Measurements from ENCODE around the gene NF1.
"Not testable (repeated sequence)": the region's sequence is repeated elsewhere in the genome, so short reads cannot be mapped to it uniquely, and the experiment has no call there.

The NF1 gene

DNA sequence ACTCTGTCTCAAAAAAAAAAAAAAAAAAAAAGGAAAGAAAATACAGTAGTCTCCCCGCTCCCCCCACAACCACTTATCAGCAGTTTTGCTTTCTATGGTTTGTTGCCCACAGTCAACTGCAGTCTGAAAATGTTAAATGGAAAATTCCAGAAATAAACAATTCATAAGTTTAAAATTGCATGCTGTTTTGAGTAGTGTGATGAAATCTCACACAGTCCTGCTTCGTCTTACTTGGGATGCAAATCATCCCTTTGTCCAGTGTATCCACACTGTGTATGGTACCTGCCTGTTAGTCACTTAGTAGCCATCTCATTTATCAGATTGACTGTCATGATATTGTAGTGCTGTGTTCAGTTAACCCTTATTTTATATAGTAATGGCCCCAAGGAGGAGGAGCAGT lies 41.5 kb downstream of the NF1 start:
- DNase-seq = no peak

DNA sequence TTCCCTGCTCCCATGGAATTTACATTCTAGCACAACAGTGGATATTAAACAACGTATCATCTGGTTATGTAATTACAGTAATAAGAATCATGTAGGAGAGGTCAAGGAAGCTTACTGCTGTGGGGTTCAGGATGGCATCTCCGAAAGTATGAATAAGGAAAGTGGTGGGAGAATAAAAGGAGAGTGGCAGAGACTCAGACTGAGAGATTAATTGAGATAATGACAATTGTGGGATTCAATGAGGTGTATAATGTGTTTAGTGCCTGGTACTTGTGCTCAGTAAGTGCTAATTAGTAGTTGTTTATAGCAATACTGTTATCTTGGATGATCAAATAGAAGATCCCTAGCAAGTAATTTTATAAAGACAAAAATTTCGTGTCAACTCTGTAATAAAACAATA lies 45.3 kb downstream of the NF1 start:
- DNase-seq = no peak

DNA sequence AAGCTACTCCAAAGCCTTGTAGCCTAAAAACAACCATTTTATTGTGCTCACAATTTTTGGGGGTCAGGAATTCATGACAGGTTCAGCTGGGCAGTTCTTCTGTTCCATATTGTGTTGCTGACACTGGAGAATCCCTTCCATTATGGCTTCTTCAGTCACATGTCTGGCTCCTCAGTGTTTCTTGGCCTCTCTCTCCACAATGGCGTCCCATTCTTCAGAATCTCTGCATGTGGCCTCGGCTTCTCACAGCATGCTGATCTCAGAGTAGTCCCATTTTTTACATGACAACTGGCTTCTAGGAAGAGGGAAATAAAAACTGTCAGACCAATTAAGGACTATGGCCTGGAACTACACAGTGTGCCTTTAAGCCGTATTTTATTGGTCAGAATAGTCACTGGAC lies 49.7 kb downstream of the NF1 start:
- DNase-seq = no peak

DNA sequence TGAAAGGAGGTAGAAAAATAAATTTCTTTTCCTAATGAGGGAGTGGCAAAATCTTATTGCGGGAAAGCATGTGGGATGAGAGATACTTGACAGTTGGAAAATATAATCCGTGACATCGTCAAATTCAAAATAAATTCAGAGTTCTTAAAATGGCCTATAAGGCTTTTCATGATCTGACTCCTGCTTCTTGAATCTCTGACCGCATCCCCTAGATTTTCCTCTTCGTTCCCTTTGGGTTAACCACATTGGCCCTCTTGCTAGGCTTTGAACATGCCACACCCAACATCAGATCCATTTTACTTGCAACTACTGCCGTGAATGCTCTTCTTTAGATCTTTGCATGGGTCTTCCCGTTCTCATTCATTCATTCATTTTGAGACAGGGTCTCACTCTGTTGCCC lies 50.1 kb downstream of the NF1 start:
- no peak for DNase-seq

DNA sequence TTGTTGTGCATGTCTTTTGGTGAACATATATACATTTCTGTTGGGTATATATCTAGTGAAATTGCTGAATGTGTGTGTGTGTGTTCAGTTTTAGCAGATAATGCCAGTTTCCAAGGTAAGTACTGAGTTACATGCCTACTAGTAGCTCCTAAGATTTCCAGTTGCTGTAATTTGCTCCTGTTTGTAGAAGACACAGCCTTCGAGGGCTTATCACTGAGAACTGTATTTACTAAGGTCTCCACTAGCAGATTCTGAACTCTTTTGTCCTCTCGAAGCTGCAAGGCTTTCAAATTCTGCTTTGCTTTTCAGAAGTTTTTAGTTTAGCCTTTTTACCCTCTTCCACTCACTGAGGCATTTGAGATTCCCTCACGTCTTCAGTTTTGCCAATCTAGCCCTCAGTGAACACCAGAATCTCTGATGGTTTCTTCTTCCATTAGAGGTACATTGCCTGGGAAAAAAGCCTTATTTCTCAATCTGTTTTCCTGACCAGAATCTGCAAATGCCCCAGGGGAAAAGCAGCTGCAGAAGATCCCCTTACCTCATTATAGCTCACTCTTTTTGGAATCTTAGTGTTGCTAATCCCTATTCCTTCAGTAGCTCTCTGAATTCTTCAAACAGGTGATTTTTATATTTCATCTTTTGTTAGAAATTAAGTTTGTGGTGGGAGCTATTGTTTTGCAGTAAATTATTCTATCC lies 52.9 kb downstream of the NF1 start:
- no peak for DNase-seq

DNA sequence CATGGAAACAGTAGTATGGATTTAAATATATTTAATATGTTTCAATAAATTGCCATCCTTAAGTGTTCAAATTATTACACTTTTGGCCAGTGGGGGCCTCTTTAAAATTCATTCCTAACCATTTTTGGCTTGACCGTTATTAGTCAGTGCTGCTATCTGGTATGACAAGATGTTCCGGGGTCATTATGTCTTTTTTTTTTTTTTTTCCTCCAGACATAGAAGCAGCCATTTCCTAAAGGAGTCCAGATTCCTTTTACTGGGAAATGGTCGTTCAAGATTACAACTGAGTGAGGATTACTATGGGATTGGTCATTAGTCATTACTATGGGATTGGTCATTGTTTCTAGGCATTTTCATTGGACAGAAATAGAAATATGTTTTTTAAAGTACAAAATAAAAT lies 53.4 kb downstream of the NF1 start:
- no peak for DNase-seq

DNA sequence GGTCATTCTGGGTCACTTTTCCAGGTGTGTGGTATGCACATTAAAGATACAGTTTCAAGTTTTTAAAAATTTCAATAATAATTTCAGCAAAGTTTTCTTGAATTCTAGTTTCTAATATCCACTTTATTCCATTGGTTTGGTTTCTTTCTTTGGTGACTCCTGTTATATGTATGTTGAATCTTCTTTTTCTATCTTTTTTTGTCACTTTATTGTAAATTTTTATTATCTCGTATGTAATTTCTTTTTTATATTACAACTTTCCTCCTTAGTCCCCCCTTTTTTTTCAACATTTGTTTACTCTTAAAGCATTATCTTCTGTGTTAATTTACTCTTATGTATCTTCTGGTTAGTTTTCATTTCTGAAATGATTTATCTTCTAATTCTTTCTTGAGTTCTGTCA lies 57.5 kb downstream of the NF1 start:
- no peak for DNase-seq

DNA sequence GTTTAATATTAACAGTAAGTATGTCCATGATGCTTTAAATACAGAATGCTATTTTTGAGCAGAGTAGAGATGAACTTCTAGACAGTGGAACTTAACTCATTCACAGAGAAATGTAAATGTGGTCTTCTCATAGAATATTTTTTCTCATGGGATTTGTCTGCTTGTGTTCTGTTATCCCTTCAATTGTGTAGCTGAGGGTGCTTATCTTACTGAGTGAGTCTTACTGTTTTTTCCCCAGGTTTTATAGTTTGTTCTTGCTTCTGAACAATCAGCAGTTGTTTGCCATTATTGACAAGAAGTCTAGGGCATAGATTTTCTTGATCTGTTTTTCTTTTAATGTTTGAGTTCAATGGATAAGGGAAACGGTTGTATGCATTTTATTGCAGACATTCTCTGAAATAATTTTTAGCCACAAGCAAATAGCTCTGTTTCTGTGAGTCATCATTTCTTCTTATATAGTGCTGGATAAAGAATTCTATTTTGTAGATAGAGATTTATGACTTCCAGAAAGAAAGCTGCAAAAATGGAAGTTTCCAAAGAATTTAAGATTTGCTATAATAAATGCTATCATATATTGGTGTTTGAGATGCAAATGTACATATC lies 60.5 kb downstream of the NF1 start:
- DNase-seq = no peak

DNA sequence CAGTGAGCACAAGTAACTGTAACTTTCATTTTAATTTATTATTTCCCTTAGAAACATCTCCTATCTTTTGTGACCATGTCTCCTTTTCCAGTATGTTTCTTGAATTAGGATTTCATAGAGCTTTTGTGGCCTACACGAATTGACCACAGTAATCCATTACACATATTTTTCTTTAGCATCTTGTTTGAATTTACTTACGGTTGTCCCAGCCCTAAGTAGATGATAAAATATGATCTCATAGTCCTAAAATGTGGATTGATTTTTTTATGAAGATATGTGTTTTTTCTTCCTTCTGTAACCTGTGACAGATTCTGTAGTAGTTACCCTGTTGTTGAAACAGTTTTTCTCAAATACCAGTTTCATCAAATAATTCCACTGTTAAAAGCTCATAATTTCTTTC lies 61.5 kb downstream of the NF1 start:
- no peak for DNase-seq

DNA sequence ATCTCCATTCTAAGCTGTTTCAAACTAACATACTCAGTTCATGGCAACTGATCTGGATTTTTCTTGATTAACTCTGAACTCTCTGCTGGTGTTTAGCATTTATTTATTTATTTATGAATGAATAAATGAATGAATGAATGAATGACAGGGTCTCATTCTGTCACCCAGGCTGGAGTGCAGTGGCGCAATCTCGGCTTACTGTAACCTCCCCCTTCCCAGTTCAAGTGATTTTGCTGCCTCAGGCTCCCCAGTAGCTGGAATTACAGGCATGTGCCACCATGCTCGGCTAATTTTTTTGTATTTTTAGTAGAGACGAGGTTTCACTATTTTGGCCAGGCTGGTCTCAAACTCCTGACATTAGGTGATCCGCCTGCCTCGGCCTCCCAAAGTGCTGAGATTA lies 62.1 kb downstream of the NF1 start:
- DNase-seq = not testable (repeated sequence)

DNA sequence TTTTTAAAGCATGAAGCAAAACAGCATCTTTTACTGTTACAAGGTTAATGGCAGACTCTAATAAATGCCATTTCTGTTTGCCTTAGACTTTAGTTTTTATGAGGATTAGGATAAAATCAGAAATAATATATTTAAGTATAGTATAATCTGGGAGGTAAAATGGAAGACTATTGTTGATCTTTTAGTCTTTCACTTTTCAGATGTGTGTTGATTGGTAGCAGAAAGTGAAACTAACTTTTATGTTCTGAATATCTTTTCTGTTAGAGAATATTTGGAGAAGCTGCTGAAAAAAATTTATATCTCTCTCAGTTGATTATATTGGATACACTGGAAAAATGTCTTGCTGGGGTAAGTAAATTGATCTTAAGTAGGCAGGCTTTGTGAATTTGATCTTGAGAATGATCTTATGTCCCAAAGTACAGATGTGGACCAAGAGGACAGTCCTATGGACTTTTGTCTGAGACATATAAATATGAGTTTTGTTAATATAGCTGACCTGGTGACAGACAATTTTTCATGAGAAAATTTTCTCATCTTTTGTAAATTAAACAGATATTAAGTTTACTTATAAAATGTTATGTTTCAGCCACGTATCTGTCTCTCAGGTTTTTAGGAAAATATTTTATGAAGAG lies 64.1 kb downstream of the NF1 start:
- DNase-seq = no peak

DNA sequence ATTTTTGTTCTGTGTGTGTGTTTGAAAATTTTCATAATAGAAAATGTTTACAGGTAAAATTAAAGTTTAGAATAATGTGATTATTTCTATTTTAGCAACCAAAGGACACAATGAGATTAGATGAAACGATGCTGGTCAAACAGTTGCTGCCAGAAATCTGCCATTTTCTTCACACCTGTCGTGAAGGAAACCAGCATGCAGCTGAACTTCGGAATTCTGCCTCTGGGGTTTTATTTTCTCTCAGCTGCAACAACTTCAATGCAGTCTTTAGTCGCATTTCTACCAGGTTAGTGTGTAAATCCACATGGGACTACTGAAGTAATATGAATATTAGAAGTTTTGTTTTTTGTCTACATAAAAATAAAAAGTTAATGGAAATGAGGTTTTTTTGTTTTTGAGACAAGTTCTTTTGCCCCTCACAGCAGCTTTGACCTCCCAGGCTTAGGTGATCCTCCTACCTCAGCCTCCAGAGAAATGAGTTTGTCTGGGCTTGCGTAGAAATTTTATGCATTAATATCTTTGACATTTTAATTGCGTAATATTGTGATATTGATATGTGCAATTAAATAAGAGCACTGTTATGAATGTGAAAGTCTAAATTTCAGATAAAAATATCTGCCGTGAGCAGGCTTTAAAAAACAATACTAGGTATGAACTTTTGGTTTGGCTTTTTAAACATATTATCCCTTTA lies 68.5 kb downstream of the NF1 start:
- DNase-seq = no peak

DNA sequence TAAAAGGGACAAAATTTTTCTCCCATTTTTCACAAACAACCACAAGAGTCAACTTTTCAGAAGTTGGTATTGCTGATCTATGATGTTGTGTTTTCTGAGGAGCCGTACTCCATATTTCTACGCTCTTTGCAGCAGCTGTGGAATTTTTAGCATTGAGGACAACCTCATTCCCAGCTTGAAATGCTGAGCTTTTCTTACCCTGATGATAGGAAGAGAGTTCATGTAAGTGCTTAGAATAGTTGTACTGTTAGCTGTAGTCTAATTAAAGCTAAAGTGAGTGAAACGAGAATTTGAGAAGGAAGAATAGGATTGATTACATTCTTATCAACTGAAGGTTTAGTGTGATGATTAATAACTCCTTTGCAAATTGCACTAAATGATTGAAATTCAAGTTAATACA lies 72.3 kb downstream of the NF1 start:
- DNase-seq = no peak

DNA sequence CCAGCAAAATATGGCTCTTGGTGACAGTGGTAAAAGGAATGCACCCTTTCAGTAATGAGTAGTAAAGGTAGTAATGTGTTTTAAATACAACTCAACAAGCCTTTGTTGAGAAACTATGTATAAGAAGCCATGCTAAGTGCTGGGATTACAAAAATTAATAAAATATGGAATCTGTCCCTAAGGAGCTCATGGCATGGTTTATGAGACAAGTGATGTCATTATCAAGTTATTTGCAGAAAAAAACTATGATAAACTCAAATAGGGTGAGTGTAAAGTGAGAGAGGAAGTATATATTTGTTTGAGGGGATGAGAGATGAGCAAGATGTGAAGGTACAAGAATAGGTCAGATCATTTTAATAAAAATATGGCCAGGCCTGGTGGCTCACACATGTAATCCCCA lies 76.9 kb downstream of the NF1 start:
- no peak for DNase-seq

DNA sequence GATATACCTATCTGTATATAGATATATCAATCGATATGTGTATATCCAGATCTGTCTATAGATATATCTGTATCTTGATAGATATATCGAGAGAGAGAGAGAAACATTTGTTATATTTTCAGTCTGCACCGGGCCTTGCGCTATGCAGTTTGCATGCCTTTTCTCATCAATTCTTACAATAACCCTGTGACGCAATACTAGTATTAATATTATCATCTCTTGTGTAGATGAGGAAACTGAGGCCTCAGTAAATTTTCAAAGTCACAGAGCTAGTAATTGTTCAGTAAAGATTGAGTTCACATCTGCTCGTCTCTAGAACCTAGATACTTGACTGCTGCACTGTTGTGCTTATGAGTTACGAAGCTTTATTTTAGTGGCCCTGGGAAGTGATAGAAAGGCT lies 77.6 kb downstream of the NF1 start:
- DNase-seq = no peak

DNA sequence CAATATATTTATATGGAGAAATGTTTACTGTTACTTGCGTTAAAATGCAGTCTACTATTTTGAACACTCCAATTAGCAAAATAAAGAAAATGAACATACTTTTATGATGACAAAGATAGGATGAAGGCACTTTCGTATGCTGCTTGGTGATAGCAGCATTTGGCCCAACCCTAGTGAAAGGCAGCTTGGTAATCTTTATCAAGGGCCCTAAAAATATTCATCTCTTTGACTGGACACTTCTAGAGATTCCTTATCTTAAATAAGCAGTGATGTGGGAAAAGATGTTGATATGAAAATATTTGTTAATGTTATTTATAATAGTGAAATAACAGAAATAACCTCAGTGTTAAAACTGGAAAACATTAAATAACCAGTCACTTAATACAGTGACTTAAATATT lies 79.4 kb downstream of the NF1 start:
- no peak for DNase-seq

DNA sequence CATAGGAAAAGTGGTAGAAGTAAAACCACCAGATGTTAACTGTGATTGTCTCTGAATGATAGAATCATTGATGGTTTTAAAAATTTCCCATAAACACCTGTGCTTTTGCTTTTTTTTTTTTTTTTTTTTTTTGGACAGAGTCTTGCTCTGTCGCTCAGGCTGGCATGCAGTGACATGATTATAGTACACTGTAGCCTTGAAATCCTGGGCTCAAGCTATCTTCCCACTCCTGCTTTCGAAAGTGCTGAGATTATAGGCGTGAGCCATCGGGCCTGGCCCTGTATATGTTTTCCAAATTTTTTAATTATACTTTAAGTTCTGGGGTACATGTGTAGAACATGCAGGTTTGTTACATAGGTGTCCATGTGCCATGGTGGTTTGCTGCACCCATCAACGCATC lies 80.5 kb downstream of the NF1 start:
- no peak for DNase-seq

DNA sequence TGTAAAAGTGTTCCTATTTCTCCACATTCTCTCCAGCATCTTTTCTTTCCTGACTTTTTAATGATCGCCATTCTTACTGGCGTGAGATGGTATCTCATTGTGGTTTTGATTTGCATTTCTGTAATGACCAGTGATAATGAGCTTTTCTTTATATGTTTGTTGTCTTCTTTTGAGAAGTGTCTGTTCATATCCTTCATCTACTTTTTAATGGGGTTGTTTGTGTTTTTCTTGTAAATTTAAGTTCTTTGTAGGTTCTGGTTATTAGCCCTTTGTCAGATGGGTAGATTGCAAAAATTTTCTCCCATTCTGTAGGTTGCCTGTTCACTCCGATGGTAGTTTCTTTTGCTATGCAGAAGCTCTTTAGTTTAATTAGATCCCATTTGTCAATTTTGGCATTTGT lies 81.4 kb downstream of the NF1 start:
- DNase-seq = not testable (repeated sequence)

DNA sequence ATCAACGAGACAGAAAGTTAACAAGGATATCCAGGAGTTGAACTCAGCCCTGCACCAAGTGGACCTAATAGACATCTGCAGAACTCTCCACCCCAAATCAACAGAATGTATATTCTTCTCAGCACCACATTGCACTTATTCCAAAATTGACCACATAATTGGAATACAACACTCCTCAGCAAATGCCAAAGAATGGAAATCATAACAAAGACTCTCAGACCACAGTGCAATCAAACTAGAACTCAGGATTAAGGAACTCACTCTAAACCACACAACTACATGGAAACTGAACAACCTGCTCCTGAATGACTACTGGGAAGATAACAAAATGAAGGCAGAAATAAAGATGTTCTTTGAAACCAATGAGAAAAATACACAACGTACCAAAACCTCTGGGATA lies 84.2 kb downstream of the NF1 start:
- not testable (repeated sequence) for DNase-seq

DNA sequence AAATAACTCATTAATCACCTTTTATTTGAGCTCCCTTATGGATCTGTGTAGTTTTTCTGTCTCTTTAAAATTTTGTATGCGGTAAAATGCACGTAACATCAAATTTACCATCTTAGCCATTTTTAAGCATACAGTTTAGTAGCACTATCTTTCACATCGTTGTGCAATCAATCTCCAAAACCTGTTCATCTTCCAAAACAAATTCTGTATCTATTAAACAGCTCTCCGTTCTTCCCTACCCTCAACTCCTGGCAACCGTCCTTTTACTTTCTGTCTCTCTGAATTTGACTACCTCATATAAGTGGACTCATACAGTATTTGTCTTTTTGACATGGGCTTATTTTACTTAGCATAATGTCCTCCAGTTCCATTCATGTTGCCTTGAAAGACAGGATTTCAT lies 100.5 kb downstream of the NF1 start:
- DNase-seq = no peak

DNA sequence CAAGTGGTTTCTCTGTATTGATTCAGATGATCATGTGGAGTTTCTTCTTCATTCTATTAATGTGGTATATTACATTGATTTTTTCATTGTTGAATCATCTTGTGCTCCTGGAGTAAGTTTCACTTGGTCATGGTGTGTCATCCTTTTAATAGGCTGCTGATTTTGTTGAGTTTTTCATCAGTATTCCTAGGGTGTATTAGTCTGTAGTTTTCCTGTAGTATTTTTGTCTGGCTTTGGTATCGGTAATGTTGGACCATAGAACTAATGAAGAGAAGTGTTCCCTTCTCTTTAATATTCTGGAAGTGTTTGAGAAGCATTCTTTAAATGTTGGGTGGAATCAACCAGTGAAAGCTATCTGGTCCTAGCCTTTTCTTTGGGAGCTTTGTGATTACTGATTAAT lies 103.2 kb downstream of the NF1 start:
- DNase-seq = no peak

DNA sequence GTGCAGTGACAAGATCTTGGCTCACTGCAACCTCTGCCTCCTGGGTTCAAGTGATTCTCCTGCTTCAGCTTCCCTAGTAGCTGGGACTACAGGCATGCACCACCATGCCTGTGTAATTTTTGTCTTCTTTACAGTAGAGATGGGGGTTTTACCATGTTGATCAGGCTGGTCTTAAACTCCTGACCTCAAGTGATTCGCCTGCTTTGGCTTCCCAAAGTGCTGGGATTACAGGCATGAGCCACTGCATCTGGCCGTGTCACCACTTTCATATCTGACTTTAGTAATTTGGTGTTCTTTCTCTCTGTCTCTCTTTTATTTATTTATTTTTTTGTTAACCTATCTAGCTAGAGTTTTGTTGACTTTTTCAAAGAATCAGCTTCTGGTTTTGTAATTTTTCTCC lies 103.9 kb downstream of the NF1 start:
- DNase-seq = not testable (repeated sequence)

DNA sequence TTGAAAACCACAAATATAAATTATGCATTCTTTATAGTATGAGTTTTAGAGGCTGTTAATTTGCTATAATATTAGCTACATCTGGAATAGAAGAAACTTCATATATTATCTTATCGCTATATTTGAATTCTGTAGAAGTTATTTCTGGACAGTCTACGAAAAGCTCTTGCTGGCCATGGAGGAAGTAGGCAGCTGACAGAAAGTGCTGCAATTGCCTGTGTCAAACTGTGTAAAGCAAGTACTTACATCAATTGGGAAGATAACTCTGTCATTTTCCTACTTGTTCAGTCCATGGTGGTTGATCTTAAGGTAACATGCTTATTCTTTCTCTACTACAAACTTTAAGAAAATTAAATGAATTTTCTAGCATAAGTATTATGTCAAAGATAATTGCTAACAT lies 105.5 kb downstream of the NF1 start:
- no peak for DNase-seq

DNA sequence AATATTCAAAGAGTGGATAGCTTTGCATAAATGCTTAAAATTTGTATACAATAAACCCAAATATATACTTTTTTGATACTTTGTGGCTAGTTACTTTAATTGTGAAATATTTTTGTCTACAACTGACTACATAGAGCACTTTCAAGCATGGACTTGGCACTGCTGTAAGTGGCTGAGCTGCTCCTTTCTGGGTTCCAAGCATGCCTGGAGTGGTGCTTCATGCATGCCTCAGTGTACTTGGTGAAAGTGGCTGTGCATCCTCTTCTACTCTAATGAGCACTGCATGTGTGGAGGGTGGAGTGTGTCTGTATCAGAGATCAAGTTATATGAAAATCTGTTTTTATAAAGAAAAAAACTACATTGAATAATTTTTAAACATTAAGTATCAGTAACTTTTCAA lies 108.2 kb downstream of the NF1 start:
- DNase-seq = no peak
